Stimulated activated CD8-positive, alpha-beta memory T cell treated with anti-CD3 and anti-CD28 coated beads, Interleukin-4, amount 100 ng/mL, for 4 hours (primary cell): ENCODE measurements around the gene ARHGAP1.
"Not testable (repeated sequence)": the region's sequence is repeated elsewhere in the genome, so short reads cannot be mapped to it uniquely, and the experiment has no call there.

Experiments used
- DNase-seq, 2 donors: peaks; one replicate each; pipeline ENCODE4 v3.0.0-alpha.2; 2020; ENCODE audit warnings: low read depth in 2 of 2, low spot score in 1 of 2

Gene ARHGAP1

GRCh38 chr11:46674463-46675287 is 25.7 kb downstream of the ARHGAP1 start:
- no peak for DNase-seq

- DNase-seq, result no peak
Observed at GRCh38 chr11:46673713-46674462, 26.5 kb downstream of the ARHGAP1 start.

GRCh38 chr11:46672381-46672839 is 28.0 kb downstream of the ARHGAP1 start:
- DNase-seq, result no peak

GRCh38 chr11:46671958-46672315 is 28.5 kb downstream of the ARHGAP1 start:
- no peak for DNase-seq

- not testable (repeated sequence) for DNase-seq
Observed at GRCh38 chr11:46670521-46670920, 29.9 kb downstream of the ARHGAP1 start.

GRCh38 chr11:46669711-46670139 is 30.7 kb downstream of the ARHGAP1 start:
- DNase-seq, result no peak

- no peak for DNase-seq
Observed at GRCh38 chr11:46668480-46669085, 31.8 kb downstream of the ARHGAP1 start.

- DNase-seq, result no peak
Observed at GRCh38 chr11:46667043-46667481, 33.4 kb downstream of the ARHGAP1 start.

- DNase-seq, result no peak
Observed at GRCh38 chr11:46666516-46666915, 33.9 kb downstream of the ARHGAP1 start.

GRCh38 chr11:46665356-46665755 is 35.1 kb downstream of the ARHGAP1 start:
- no peak for DNase-seq

- DNase-seq, result no peak
Observed at GRCh38 chr11:46664612-46665011, 35.8 kb downstream of the ARHGAP1 start.

- DNase-seq, result no peak
Observed at GRCh38 chr11:46663277-46663940, 37.0 kb downstream of the ARHGAP1 start.

GRCh38 chr11:46662366-46662765 is 38.1 kb downstream of the ARHGAP1 start:
- DNase-seq, result no peak

GRCh38 chr11:46661836-46662235 is 38.6 kb downstream of the ARHGAP1 start:
- no peak for DNase-seq

- DNase-seq, result no peak
Observed at GRCh38 chr11:46659908-46660307, 40.5 kb downstream of the ARHGAP1 start.

GRCh38 chr11:46658259-46658658 is 42.2 kb downstream of the ARHGAP1 start:
- no peak for DNase-seq

- DNase-seq, result no peak
Observed at GRCh38 chr11:46657186-46657585, 43.2 kb downstream of the ARHGAP1 start.

GRCh38 chr11:46655631-46656030 is 44.8 kb downstream of the ARHGAP1 start:
- DNase-seq, result no peak

GRCh38 chr11:46649180-46649738 is 51.2 kb downstream of the ARHGAP1 start:
- DNase-seq, result no peak

GRCh38 chr11:46643986-46644385 is 56.4 kb downstream of the ARHGAP1 start:
- no peak for DNase-seq

GRCh38 chr11:46643531-46643930 is 56.9 kb downstream of the ARHGAP1 start:
- DNase-seq, result no peak
